ENCODE results near the gene ACBD7. TPM values are rescaled to one million over a fixed set of nuclear protein-coding genes. Genes with fewer than 3 reads are reported as not detected.

Gene ACBD7
- 2.2 TPM in 1 of 2 replicates, not detected in the other for total RNA-seq

DNA sequence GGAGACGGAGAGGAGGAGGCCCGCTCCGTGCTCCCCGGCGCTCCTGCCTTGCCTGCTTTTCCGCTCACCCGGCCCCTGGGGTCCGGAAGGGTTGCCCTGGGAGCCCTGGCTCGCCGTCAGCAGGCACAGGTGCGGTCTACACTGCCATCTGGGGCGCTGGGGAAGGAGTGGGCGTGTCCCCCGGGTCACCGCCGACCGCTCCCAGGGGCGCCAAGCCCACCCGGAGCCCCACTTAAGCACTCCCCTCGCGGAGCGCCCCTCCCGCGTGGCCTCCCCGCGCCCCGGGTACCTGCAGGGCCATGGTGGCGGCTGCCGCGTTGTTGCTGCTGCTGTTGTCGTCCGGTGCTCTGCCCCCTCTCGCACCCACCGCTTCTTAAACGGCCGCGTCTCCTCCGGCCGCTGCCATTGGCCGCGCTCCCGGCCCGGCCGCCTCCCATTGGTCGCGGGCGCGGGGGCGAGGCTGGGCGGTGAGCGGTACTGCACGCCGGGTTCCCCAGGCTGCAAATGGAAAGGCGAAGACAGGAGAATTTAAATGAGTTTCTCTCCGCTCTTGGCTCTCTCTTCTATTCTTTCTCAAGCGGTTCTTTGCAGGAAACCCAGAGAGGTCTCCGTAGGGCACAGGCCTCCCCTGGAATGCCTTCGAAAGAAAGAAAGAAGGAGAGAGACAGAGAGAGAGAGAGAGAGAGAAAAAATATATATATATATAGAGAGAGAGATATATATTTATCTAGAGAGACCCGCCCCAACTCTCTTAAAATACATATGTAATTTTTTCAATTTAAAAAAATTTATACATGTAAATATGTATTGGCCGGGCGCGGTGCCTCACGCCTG, at the start of gene ACBD7:
Gene ACBD7, minus strand, starts transcription at position 349 of the 834 bp plus-strand sequence. Its CDS starts 48 bp downstream, at position 301.

DNA sequence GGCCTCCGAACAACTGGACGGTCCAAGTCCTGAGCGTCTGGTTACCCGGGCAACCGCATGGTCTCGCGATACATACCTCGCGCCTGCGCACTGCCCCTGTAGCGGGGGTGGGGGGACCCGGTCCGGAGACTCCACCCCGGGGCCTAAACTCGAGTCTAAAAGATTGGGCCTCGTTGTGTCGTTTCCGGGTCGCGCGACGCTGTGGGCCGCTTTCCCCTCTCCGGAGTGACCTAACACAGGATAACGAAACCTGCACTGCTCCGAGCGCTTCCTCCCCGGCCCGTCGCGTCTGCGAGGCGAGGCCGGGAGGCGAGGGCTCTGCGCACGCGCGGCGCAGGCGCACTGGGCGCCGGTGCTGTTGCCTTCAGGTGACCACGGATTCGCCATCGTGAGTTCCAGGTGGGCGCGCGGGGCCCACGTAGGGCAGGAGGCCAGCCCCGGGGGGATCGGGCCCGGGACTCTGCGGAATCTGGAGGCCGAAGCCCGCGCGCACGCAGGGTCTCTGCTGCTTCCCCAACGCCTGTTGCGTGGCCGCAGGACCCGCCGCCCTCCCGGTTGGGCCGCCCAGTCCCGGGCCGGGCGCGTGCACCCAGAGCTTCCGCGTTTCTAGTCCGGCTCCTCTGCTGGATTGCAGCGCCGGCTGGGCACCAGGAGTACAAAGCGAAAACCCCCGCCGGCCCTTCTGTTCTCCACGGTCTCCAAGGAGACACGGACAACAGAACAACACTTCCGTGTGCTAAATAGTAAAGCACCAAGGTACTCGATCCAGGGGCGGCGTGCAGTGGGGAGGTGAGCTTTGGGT, 8.6 kb upstream of the ACBD7 start, which contains the start of gene RPP38:
Gene RPP38, plus strand, starts transcription at position 345 of the 802 bp plus-strand sequence. CDS start 5,960 bp downstream, outside the sequence.

DNA sequence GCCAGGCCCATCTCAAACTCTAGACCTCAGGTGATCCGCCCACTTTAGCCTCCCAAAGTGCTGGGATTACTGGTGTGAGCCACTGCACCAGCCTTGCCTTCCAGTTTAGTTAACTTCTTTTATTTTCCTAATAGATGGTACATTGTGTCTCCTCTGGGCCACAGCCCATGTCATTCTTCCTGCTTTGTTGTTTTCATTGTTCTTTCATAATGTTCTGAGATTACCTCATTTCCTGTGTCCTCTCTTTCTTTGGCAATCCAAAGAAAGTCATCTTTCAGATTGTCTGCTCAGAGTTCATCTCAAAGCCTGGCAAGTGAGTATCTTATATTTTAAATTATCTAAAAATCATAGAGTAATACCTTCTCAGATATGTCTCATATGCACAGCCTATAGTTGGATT, 44.9 kb downstream of the ACBD7 start, which contains the start of gene OLAH:
Gene OLAH, plus strand, starts transcription at position 270 of the 400 bp plus-strand sequence. CDS start 3,346 bp downstream, outside the sequence.

Other genes with a start within 250 kb of the ACBD7 start
- 4.6 and 9.8 TPM in 2 replicates for gene SUV39H2, start 209.9 kb downstream of the ACBD7 start, total RNA-seq
- 4.8 and 6.7 TPM in 2 replicates for gene DCLRE1C, start 134.7 kb downstream of the ACBD7 start, total RNA-seq
- not detected in 2 replicates for gene MEIG1, start 129.4 kb downstream of the ACBD7 start, total RNA-seq
- not detected in 2 replicates for gene OLAH, start 44.8 kb downstream of the ACBD7 start, total RNA-seq
- 6.5 and 13.2 TPM in 2 replicates for gene RPP38, start 8.6 kb upstream of the ACBD7 start, total RNA-seq
- 25.6 and 28.5 TPM in 2 replicates for gene NMT2, start 79.9 kb upstream of the ACBD7 start, total RNA-seq